ENCODE measurements around the gene TAPBP. TPM values are rescaled to one million over a fixed set of nuclear protein-coding genes. Genes with fewer than 3 reads are reported as not detected.

Gene TAPBP
- total RNA-seq, 1 experiment from 2014 or later = 80.1 TPM

GRCh38 chr6:33324125-33324524, 10.2 kb upstream of the TAPBP start:
- intact Hi-C loops (cut with micrococcal nuclease) = no loop called here
- H3K4me3 ChIP-seq (replicated peaks in 1 of 2; ENCODE audit: low read depth in 1 of 2, low read length in 2 of 2) = peak overlapping the region; percentile 86 to 92
- no peaks in the 10 kb centered on the region for H3K9me2 ChIP-seq (ENCODE audit: insufficient read depth)
- peaks cover 17 to 23% of the 10 kb centered on the region in 2 experiments; a peak in 3 of 4 replicates for H3K36me3 ChIP-seq (ENCODE audit: control insufficient read depth in 1 of 2, insufficient read depth in 2 of 2, low read length in 2 of 2)
- ATAC-seq (no peak), DNase-seq (ENCODE audit: low read depth, low spot score) (no peak)
- H3K4me1 ChIP-seq (ENCODE audit: control insufficient read depth in 1 of 2, insufficient read depth in 2 of 2, low read length in 2 of 2) = peaks cover 19 to 49% of the 10 kb centered on the region in 2 experiments
- BruUV-seq (replicated peaks) = no TSS peak
- peaks cover 36% of the 10 kb centered on the region for H3K79me2 ChIP-seq (ENCODE audit: insufficient read depth, low read length)
- H3K9ac ChIP-seq (ENCODE audit: low read length) = peak overlapping the region; percentile 94
- H2AFZ ChIP-seq (ENCODE audit: low read depth, low read length, poor library complexity, severe bottlenecking) = no peak overlapping the region
- ChIA-PET RAD21 (ENCODE audit: low non-redundant PET in 1 of 2, low total read pairs in 2 of 2, uncharacterized antibody in 2 of 2, unreplicated experiment in 2 of 2) (no interaction called here), CTCF (no interaction called here), POLR2A (no interaction called here)
- H3K9me3 ChIP-seq (ENCODE audit: control insufficient read depth in 1 of 2, insufficient read depth in 1 of 2, low read depth in 1 of 2, low read length in 2 of 2) = no peaks in the 10 kb centered on the region
- no peaks in the 10 kb centered on the region for H3K27me3 ChIP-seq (ENCODE audit: insufficient read depth, low read length)
- H3K27ac ChIP-seq (ENCODE audit: low read depth, low read length) = no peak overlapping the region
- no peak for TF ChIP-seq JUND (IDR thresholded peaks at IDR 0.05)
- no peak for TF ChIP-seq CBX3 (IDR thresholded peaks at IDR 0.05; ENCODE audit: low read depth)
- TF ChIP-seq TCF7L2 (IDR thresholded peaks at IDR 0.05; ENCODE audit: borderline replicate concordance, extremely low read depth, insufficient read depth, insufficient read length) = no peak
- TF ChIP-seq, protein P1, sequence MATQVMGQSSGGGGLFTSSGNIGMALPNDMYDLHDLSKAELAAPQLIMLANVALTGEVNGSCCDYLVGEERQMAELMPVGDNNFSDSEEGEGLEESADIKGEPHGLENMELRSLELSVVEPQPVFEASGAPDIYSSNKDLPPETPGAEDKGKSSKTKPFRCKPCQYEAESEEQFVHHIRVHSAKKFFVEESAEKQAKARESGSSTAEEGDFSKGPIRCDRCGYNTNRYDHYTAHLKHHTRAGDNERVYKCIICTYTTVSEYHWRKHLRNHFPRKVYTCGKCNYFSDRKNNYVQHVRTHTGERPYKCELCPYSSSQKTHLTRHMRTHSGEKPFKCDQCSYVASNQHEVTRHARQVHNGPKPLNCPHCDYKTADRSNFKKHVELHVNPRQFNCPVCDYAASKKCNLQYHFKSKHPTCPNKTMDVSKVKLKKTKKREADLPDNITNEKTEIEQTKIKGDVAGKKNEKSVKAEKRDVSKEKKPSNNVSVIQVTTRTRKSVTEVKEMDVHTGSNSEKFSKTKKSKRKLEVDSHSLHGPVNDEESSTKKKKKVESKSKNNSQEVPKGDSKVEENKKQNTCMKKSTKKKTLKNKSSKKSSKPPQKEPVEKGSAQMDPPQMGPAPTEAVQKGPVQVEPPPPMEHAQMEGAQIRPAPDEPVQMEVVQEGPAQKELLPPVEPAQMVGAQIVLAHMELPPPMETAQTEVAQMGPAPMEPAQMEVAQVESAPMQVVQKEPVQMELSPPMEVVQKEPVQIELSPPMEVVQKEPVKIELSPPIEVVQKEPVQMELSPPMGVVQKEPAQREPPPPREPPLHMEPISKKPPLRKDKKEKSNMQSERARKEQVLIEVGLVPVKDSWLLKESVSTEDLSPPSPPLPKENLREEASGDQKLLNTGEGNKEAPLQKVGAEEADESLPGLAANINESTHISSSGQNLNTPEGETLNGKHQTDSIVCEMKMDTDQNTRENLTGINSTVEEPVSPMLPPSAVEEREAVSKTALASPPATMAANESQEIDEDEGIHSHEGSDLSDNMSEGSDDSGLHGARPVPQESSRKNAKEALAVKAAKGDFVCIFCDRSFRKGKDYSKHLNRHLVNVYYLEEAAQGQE (IDR thresholded peaks at IDR 0.05; ENCODE audit: low read depth) = no peak
- TF ChIP-seq YY1 (IDR thresholded peaks at IDR 0.05; ENCODE audit: extremely low read depth, insufficient replicate concordance, low read depth, low read length) = no peak
- no peak for TF ChIP-seq ZFX (IDR thresholded peaks at IDR 0.05)
- no peak for TF ChIP-seq ZNF274 (IDR thresholded peaks at IDR 0.05; ENCODE audit: low read depth, low read length)
- TF ChIP-seq SIN3A (IDR thresholded peaks at IDR 0.05; ENCODE audit: low read depth) = no peak
- TF ChIP-seq CEBPB (IDR thresholded peaks at IDR 0.05; ENCODE audit: low read depth) = no peak
- TF ChIP-seq SP1 (IDR thresholded peaks at IDR 0.05; ENCODE audit: low read depth) = no peak
- no peak for TF ChIP-seq CTCF (IDR thresholded peaks at IDR 0.05 in 2 of 3, conservative IDR thresholded peaks at IDR 0.05 in 1 of 3; ENCODE audit: borderline replicate concordance in 1 of 3, insufficient read depth in 1 of 3, low read depth in 2 of 3, low read length in 2 of 3)
- TF ChIP-seq, protein P2, sequence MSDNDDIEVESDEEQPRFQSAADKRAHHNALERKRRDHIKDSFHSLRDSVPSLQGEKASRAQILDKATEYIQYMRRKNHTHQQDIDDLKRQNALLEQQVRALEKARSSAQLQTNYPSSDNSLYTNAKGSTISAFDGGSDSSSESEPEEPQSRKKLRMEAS (IDR thresholded peaks at IDR 0.05) = no peak
- no peak for TF ChIP-seq POLR2A (IDR thresholded peaks at IDR 0.05; ENCODE audit: borderline replicate concordance, extremely low read depth, insufficient read depth, insufficient read length)
- TF ChIP-seq SRF (IDR thresholded peaks at IDR 0.05; ENCODE audit: low read depth) = no peak
- no peak for TF ChIP-seq FOSL1 (IDR thresholded peaks at IDR 0.05; ENCODE audit: low read depth)
- no peak for TF ChIP-seq RAD21 (IDR thresholded peaks at IDR 0.05; ENCODE audit: low read depth)
- TF ChIP-seq EZH2phosphoT487 (IDR thresholded peaks at IDR 0.05; ENCODE audit: borderline replicate concordance) = no peak
- no peak for TF ChIP-seq POLR2AphosphoS5 (IDR thresholded peaks at IDR 0.05; ENCODE audit: low read depth, low read length)
- TF ChIP-seq, protein P3, sequence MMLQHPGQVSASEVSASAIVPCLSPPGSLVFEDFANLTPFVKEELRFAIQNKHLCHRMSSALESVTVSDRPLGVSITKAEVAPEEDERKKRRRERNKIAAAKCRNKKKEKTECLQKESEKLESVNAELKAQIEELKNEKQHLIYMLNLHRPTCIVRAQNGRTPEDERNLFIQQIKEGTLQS (IDR thresholded peaks at IDR 0.05) = no peak
- TF ChIP-seq, protein P4, sequence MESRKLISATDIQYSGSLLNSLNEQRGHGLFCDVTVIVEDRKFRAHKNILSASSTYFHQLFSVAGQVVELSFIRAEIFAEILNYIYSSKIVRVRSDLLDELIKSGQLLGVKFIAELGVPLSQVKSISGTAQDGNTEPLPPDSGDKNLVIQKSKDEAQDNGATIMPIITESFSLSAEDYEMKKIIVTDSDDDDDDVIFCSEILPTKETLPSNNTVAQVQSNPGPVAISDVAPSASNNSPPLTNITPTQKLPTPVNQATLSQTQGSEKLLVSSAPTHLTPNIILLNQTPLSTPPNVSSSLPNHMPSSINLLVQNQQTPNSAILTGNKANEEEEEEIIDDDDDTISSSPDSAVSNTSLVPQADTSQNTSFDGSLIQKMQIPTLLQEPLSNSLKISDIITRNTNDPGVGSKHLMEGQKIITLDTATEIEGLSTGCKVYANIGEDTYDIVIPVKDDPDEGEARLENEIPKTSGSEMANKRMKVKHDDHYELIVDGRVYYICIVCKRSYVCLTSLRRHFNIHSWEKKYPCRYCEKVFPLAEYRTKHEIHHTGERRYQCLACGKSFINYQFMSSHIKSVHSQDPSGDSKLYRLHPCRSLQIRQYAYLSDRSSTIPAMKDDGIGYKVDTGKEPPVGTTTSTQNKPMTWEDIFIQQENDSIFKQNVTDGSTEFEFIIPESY (IDR thresholded peaks at IDR 0.05; ENCODE audit: extremely low read depth, insufficient replicate concordance, low read length) = no peak
- H4K20me1 ChIP-seq (ENCODE audit: insufficient read depth) = no peaks in the 10 kb centered on the region
- H3K4me2 ChIP-seq (ENCODE audit: low read length) = peak overlapping the region; percentile 100

All from HCT116 (cell line).